Measurements from ENCODE around the gene TPPP2.

Gene TPPP2

DNA sequence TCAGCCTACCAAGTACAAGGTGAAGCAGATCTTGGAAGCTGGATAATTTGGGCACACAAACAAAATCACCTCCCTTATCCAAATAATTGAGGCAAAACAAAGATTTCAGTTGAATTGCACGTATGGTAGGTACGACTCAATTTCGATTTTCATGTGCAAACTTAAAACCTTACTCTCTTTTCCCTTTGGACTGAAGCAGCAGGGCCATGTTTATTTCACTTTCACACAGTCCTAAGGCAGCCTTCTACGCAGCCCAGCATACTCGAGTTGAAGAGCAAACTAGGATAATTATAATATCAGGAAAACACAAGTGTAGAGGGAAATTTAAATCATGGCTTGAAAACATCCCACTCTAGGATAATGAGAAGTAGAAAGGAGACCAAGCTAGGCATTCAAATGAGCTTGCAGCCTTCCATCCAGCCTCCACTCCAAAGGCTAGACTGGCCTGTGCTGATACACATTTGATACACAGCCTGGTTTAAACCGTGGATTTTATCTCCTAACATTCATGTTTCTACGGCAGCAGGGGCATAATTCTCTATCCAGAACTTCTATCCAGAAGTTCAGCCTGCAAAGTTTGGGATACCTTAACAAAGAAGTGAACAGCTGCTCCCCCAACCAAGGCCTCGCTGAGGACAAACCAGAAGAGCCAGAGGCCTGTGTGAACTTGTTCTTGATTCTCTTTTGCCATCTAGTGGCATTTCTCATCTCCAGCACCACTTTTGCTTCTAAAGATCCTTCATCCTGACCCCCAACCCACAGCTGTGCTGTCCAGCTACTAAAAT, 9.8 kb downstream of the TPPP2 start (continued):
- TF ChIP-seq, protein P1, sequence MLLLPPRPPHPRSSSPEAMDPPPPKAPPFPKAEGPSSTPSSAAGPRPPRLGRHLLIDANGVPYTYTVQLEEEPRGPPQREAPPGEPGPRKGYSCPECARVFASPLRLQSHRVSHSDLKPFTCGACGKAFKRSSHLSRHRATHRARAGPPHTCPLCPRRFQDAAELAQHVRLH (tag by site-specific recombination; IDR thresholded peaks at IDR 0.05), result no peak
- TF ChIP-seq ZNF792 (tag by site-specific recombination; IDR thresholded peaks at IDR 0.05) (no peak), ZNF175 (tag by site-specific recombination; IDR thresholded peaks at IDR 0.05) (no peak), ZNF324 (tag by site-specific recombination; IDR thresholded peaks at IDR 0.05) (no peak), HOXD13 (CRISPR knock-in tag; IDR thresholded peaks at IDR 0.05; ENCODE audit: borderline replicate concordance) (no peak), ZNF658 (tag by site-specific recombination; IDR thresholded peaks at IDR 0.05) (no peak), MYNN (tag by site-specific recombination; IDR thresholded peaks at IDR 0.05; ENCODE audit: borderline replicate concordance) (no peak), EGR2 (tag by site-specific recombination; IDR thresholded peaks at IDR 0.05; ENCODE audit: low read depth) (no peak), PRDM1 (tag by site-specific recombination; IDR thresholded peaks at IDR 0.05) (no peak), ZNF140 (tag by site-specific recombination; IDR thresholded peaks at IDR 0.05) (no peak), ZNF654 (tag by site-specific recombination; IDR thresholded peaks at IDR 0.05; ENCODE audit: low read depth) (peak; percentile 77), ZXDB (tag by site-specific recombination; IDR thresholded peaks at IDR 0.05) (no peak), YY1 (tag by site-specific recombination; IDR thresholded peaks at IDR 0.05) (no peak), ZNF302 (tag by site-specific recombination; IDR thresholded peaks at IDR 0.05; ENCODE audit: low read depth) (no peak)
- TF ChIP-seq, protein P2, sequence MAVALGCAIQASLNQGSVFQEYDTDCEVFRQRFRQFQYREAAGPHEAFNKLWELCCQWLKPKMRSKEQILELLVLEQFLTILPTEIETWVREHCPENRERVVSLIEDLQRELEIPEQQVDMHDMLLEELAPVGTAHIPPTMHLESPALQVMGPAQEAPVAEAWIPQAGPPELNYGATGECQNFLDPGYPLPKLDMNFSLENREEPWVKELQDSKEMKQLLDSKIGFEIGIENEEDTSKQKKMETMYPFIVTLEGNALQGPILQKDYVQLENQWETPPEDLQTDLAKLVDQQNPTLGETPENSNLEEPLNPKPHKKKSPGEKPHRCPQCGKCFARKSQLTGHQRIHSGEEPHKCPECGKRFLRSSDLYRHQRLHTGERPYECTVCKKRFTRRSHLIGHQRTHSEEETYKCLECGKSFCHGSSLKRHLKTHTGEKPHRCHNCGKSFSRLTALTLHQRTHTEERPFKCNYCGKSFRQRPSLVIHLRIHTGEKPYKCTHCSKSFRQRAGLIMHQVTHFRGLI (tag by site-specific recombination; IDR thresholded peaks at IDR 0.05), result no peak
- TF ChIP-seq, protein P3, sequence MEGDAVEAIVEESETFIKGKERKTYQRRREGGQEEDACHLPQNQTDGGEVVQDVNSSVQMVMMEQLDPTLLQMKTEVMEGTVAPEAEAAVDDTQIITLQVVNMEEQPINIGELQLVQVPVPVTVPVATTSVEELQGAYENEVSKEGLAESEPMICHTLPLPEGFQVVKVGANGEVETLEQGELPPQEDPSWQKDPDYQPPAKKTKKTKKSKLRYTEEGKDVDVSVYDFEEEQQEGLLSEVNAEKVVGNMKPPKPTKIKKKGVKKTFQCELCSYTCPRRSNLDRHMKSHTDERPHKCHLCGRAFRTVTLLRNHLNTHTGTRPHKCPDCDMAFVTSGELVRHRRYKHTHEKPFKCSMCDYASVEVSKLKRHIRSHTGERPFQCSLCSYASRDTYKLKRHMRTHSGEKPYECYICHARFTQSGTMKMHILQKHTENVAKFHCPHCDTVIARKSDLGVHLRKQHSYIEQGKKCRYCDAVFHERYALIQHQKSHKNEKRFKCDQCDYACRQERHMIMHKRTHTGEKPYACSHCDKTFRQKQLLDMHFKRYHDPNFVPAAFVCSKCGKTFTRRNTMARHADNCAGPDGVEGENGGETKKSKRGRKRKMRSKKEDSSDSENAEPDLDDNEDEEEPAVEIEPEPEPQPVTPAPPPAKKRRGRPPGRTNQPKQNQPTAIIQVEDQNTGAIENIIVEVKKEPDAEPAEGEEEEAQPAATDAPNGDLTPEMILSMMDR (tag by site-specific recombination; IDR thresholded peaks at IDR 0.05), result peak; percentile 67
- TF ChIP-seq, protein P4, sequence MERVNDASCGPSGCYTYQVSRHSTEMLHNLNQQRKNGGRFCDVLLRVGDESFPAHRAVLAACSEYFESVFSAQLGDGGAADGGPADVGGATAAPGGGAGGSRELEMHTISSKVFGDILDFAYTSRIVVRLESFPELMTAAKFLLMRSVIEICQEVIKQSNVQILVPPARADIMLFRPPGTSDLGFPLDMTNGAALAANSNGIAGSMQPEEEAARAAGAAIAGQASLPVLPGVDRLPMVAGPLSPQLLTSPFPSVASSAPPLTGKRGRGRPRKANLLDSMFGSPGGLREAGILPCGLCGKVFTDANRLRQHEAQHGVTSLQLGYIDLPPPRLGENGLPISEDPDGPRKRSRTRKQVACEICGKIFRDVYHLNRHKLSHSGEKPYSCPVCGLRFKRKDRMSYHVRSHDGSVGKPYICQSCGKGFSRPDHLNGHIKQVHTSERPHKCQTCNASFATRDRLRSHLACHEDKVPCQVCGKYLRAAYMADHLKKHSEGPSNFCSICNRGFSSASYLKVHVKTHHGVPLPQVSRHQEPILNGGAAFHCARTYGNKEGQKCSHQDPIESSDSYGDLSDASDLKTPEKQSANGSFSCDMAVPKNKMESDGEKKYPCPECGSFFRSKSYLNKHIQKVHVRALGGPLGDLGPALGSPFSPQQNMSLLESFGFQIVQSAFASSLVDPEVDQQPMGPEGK (tag by site-specific recombination; IDR thresholded peaks at IDR 0.05), result no peak
- TF ChIP-seq, protein P5, sequence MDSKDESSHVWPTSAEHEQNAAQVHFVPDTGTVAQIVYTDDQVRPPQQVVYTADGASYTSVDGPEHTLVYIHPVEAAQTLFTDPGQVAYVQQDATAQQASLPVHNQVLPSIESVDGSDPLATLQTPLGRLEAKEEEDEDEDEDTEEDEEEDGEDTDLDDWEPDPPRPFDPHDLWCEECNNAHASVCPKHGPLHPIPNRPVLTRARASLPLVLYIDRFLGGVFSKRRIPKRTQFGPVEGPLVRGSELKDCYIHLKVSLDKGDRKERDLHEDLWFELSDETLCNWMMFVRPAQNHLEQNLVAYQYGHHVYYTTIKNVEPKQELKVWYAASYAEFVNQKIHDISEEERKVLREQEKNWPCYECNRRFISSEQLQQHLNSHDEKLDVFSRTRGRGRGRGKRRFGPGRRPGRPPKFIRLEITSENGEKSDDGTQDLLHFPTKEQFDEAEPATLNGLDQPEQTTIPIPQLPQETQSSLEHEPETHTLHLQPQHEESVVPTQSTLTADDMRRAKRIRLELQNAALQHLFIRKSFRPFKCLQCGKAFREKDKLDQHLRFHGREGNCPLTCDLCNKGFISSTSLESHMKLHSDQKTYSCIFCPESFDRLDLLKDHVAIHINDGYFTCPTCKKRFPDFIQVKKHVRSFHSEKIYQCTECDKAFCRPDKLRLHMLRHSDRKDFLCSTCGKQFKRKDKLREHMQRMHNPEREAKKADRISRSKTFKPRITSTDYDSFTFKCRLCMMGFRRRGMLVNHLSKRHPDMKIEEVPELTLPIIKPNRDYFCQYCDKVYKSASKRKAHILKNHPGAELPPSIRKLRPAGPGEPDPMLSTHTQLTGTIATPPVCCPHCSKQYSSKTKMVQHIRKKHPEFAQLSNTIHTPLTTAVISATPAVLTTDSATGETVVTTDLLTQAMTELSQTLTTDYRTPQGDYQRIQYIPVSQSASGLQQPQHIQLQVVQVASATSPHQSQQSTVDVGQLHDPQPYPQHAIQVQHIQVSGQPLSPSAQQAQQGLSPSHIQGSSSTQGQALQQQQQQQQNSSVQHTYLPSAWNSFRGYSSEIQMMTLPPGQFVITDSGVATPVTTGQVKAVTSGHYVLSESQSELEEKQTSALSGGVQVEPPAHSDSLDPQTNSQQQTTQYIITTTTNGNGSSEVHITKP (tag by site-specific recombination; IDR thresholded peaks at IDR 0.05), result no peak
- TF ChIP-seq, protein P6, sequence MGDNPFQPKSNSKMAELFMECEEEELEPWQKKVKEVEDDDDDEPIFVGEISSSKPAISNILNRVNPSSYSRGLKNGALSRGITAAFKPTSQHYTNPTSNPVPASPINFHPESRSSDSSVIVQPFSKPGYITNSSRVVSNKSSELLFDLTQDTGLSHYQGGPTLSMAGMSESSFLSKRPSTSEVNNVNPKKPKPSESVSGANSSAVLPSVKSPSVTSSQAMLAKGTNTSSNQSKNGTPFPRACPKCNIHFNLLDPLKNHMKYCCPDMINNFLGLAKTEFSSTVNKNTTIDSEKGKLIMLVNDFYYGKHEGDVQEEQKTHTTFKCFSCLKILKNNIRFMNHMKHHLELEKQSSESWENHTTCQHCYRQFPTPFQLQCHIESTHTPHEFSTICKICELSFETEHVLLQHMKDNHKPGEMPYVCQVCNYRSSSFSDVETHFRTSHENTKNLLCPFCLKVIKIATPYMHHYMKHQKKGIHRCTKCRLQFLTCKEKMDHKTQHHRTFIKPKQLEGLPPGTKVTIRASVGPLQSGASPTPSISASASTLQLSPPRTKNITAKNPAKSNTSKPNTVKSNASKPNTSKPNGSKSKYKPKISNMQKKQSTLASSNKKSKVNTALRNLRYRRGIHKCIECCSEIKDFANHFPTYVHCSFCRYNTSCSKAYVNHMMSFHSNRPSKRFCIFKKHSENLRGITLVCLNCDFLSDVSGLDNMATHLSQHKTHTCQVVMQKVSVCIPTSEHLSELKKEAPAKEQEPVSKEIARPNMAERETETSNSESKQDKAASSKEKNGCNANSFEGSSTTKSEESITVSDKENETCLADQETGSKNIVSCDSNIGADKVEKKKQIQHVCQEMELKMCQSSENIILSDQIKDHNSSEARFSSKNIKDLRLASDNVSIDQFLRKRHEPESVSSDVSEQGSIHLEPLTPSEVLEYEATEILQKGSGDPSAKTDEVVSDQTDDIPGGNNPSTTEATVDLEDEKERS (tag by site-specific recombination; IDR thresholded peaks at IDR 0.05), result no peak
